ENCODE results near the gene ANKS6. TPM values are rescaled to one million over a fixed set of nuclear protein-coding genes. Genes with fewer than 3 reads are reported as not detected.

The ANKS6 gene
- total RNA-seq, 1 experiment from 2014 or later: 21.8 TPM

DNA sequence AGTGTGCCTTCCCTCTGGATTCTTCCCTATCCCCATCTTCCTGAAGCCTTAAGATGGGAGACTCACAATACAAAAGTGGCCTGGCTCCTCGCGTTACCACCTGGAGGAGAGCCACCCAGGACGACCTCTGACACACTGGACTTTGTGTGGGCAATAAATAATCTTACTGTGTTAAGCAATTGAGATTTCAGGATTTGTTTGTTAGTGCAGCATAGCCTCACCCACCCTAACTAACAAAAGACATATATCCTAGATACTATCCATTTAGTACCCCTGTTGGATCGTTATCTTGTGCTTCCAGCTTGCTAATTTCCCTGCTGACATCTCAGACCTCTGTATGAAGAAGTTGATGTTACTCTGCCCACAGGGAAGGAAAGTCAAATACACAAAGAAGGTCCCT lies 95.6 kb downstream of the ANKS6 start:
- TF ChIP-seq, protein P1, sequence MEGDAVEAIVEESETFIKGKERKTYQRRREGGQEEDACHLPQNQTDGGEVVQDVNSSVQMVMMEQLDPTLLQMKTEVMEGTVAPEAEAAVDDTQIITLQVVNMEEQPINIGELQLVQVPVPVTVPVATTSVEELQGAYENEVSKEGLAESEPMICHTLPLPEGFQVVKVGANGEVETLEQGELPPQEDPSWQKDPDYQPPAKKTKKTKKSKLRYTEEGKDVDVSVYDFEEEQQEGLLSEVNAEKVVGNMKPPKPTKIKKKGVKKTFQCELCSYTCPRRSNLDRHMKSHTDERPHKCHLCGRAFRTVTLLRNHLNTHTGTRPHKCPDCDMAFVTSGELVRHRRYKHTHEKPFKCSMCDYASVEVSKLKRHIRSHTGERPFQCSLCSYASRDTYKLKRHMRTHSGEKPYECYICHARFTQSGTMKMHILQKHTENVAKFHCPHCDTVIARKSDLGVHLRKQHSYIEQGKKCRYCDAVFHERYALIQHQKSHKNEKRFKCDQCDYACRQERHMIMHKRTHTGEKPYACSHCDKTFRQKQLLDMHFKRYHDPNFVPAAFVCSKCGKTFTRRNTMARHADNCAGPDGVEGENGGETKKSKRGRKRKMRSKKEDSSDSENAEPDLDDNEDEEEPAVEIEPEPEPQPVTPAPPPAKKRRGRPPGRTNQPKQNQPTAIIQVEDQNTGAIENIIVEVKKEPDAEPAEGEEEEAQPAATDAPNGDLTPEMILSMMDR (IDR thresholded peaks at IDR 0.05; ENCODE audit: unreplicated experiment): no peak
- BruUV-seq (replicated peaks): no TSS peak
- H3K4me3 Mint-ChIP-seq (ENCODE audit: unreplicated experiment): no peak overlapping the region
- DNase-seq (ENCODE audit: unreplicated experiment): no peak
- H3K27me3 Mint-ChIP-seq (ENCODE audit: insufficient read depth, unreplicated experiment): peaks cover 86% of the 10 kb centered on the region
- no peak overlapping the region for H3K27ac Mint-ChIP-seq (ENCODE audit: low read depth, unreplicated experiment)
- H3K9me3 Mint-ChIP-seq (ENCODE audit: unreplicated experiment): no peaks in the 10 kb centered on the region
- ChIA-PET CTCF (no interaction called here), POLR2A (no interaction called here)
- intact Hi-C loops (cut with micrococcal nuclease): no loop called here
- H3K4me1 Mint-ChIP-seq (ENCODE audit: insufficient read depth, unreplicated experiment): no peaks in the 10 kb centered on the region
- no peaks in the 10 kb centered on the region for H3K36me3 Mint-ChIP-seq (ENCODE audit: insufficient read depth, unreplicated experiment)

DNA sequence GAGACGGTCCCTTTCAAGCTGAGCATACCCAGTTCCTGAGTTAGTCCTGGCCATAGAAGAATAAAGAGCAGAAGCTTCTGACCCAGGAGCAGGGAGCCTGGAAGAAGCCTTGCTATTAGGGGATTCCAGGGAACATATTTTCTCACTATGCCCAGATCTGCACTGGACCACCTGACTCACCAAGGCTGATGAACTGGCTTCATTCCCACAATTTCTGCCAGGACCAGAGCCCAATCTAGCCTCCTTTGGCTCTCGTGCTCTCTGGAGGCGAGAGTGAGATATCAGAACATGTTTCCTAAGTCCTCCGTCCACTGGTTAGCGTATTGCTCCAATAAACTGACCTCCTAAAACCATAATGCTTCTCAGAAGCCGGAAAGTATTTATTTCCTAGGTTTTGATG lies 97.5 kb downstream of the ANKS6 start:
- intact Hi-C loops (cut with micrococcal nuclease): no loop called here
- TF ChIP-seq, protein P1 (IDR thresholded peaks at IDR 0.05; ENCODE audit: unreplicated experiment): no peak
- Mint-ChIP-seq H3K4me1 (ENCODE audit: insufficient read depth, unreplicated experiment) (no peaks in the 10 kb centered on the region), H3K27ac (ENCODE audit: low read depth, unreplicated experiment) (no peak overlapping the region), H3K9me3 (ENCODE audit: unreplicated experiment) (no peaks in the 10 kb centered on the region), H3K27me3 (ENCODE audit: insufficient read depth, unreplicated experiment) (peaks cover 90% of the 10 kb centered on the region), H3K36me3 (ENCODE audit: insufficient read depth, unreplicated experiment) (no peaks in the 10 kb centered on the region), H3K4me3 (ENCODE audit: unreplicated experiment) (no peak overlapping the region)
- no peak for DNase-seq (ENCODE audit: unreplicated experiment)
- no TSS peak for BruUV-seq (replicated peaks)
- ChIA-PET POLR2A (no interaction called here), CTCF (no interaction called here)

DNA sequence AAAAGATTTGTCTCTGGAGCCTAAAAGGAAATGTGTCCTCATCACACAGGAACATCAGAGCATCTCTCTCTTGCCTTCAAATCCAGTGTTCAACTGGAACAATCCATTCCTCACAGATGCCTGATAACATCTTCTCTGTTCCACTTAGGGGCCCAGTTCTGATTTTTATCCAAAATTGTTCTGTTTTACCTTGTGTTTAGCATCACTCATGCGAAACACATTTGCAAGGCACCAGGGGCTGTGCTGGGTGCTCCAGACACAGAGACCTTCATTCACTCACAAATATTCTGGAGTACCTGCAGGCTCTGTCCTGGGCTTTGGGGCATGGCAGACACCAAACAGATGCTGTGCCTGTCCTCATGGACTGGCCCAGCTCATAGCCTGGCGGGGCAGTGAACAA lies 101.4 kb downstream of the ANKS6 start:
- ChIA-PET POLR2A (no interaction called here), CTCF (interaction anchor here (0.6 kb wide), 1 partner anchor 62 kb away, joined by 3 read pairs; no protein-coding TSS in a partner anchor)
- H3K36me3 Mint-ChIP-seq (ENCODE audit: insufficient read depth, unreplicated experiment): no peaks in the 10 kb centered on the region
- TF ChIP-seq, protein P1 (IDR thresholded peaks at IDR 0.05; ENCODE audit: unreplicated experiment): no peak
- no peaks in the 10 kb centered on the region for H3K9me3 Mint-ChIP-seq (ENCODE audit: unreplicated experiment)
- BruUV-seq (replicated peaks): no TSS peak
- H3K27me3 Mint-ChIP-seq (ENCODE audit: insufficient read depth, unreplicated experiment): peaks cover 66% of the 10 kb centered on the region
- H3K4me1 Mint-ChIP-seq (ENCODE audit: insufficient read depth, unreplicated experiment): no peaks in the 10 kb centered on the region
- H3K4me3 Mint-ChIP-seq (ENCODE audit: unreplicated experiment): no peak overlapping the region
- H3K27ac Mint-ChIP-seq (ENCODE audit: low read depth, unreplicated experiment): no peak overlapping the region
- intact Hi-C loops (cut with micrococcal nuclease): no loop called here
- DNase-seq (ENCODE audit: unreplicated experiment): no peak

DNA sequence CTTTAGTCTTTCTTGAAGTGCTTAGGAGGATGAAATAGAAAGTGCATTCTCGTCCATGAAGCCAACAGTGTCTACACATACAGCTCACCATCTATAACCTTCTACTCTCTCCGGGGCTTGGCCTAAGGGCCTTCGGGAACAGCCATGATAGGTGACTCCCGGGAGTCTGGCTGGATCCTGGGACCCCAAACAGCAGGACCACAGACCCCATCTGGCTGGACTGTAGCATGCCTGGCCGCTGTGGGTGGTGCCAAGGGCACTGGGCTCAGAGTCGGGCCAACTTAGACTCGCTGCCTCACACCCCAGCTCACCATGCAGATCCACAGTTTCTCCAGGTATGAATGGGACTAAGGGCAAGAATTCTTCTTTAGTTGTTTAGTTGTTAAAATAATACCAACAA lies 104.0 kb downstream of the ANKS6 start:
- H3K27me3 Mint-ChIP-seq (ENCODE audit: insufficient read depth, unreplicated experiment): peaks cover 44% of the 10 kb centered on the region
- TF ChIP-seq, protein P1 (IDR thresholded peaks at IDR 0.05; ENCODE audit: unreplicated experiment): no peak
- ChIA-PET CTCF (interaction anchor here (1.0 kb wide), 1 partner anchor 82 kb away, joined by 5 read pairs; no protein-coding TSS in a partner anchor), POLR2A (no interaction called here)
- BruUV-seq (replicated peaks): no TSS peak
- no peaks in the 10 kb centered on the region for H3K9me3 Mint-ChIP-seq (ENCODE audit: unreplicated experiment)
- no peaks in the 10 kb centered on the region for H3K4me1 Mint-ChIP-seq (ENCODE audit: insufficient read depth, unreplicated experiment)
- H3K4me3 Mint-ChIP-seq (ENCODE audit: unreplicated experiment): no peak overlapping the region
- H3K36me3 Mint-ChIP-seq (ENCODE audit: insufficient read depth, unreplicated experiment): no peaks in the 10 kb centered on the region
- H3K27ac Mint-ChIP-seq (ENCODE audit: low read depth, unreplicated experiment): no peak overlapping the region
- intact Hi-C loops (cut with micrococcal nuclease): no loop called here
- DNase-seq (ENCODE audit: unreplicated experiment): no peak
